NCI-H146 (cell line): ENCODE results near the gene ADSS1.

Experiments
- DNase-seq: peaks from one replicate; lab custom pipeline; 2025; lab: John Stamatoyannopoulos, UW

The ADSS1 gene

GRCh38 chr14:104751539-104752422 is 27.8 kb downstream of the ADSS1 start:
- no peak for DNase-seq

DNA sequence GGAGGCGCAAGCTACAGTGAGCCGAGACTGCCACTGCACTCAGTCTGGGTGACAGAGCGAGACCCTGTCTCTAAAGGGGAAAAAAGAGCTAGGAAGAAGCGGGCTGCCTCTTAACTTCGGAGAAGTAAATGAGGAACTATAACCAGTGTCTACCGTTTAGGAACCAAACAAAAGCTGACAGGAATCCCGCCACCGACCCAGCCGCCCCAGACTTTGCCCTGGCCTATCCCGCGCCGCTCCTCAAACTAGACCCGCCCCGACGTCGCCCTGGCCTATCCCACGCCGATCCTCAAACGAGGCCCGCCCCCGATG is 28.4 kb downstream of the ADSS1 start:
- no peak for DNase-seq

DNA sequence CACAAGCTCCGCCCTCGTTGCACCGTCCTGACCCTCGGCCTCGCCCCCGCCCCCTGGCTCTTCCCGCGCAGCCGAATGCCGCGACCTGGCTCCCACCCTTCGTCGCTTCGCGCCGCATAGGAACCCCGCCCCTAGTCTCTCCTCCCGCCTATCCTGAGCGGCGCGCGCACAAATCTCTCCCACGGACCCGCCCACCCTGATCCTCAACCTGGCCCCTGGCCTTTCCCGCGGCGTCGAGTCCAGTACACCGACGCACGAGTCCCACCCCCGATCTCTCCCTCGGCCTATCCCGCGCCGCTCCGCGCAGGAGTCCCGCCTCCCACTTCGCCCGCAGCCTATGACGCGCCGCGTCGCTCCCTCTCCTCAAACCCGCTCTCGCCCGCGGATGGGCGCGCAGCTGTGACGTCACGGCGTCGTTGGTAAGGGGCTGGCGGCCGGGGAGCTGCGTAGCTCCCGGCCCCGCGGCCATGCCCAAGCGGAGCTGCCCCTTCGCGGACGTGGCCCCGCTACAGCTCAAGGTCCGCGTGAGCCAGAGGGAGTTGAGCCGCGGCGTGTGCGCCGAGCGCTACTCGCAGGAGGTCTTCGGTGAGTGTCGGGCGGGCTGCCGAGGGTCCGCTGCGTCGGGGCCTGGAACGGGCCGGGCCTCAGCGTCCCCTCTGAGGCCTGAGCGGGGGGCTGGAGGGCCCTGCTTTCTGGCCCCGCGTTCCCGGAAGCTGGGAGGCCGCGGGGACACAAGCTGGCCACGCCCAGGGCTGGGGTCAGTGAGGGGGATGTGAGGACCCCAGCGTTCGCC is 28.9 kb downstream of the ADSS1 start, which contains the start of gene SIVA1:
Gene SIVA1 (plus strand): TSS at position 413 of the 793 bp plus-strand sequence. CDS start 55 bp downstream, at position 468.
- peak; percentile 100 for DNase-seq

- DNase-seq = peak; percentile 65
Observed at GRCh38 chr14:104753528-104754212, 29.6 kb downstream of the ADSS1 start.

GRCh38 chr14:104754213-104754851 is 30.3 kb downstream of the ADSS1 start:
- no peak for DNase-seq

- no peak for DNase-seq
Observed at GRCh38 chr14:104755621-104756020, 31.6 kb downstream of the ADSS1 start.

GRCh38 chr14:104756477-104757237 is 32.6 kb downstream of the ADSS1 start:
- DNase-seq = no peak

DNA sequence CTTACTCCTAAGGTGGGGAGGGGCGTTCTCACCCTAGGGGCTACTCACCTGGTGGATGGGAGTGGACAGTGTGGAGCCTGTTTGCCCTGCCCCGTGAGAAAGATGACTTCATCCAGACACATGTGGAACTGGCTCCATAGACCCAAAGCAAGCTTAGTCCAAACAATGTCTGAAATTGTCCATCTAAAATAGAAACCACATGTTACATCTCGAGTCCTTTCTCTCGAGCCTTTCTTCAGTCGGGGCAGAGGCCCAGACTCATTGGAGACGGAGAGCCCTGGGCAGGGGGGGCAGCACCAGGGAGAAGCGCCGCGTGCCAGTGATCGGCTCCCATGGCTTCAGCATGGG is 33.2 kb downstream of the ADSS1 start:
- no peak for DNase-seq

GRCh38 chr14:104757681-104758392 is 33.8 kb downstream of the ADSS1 start:
- DNase-seq = no peak

DNA sequence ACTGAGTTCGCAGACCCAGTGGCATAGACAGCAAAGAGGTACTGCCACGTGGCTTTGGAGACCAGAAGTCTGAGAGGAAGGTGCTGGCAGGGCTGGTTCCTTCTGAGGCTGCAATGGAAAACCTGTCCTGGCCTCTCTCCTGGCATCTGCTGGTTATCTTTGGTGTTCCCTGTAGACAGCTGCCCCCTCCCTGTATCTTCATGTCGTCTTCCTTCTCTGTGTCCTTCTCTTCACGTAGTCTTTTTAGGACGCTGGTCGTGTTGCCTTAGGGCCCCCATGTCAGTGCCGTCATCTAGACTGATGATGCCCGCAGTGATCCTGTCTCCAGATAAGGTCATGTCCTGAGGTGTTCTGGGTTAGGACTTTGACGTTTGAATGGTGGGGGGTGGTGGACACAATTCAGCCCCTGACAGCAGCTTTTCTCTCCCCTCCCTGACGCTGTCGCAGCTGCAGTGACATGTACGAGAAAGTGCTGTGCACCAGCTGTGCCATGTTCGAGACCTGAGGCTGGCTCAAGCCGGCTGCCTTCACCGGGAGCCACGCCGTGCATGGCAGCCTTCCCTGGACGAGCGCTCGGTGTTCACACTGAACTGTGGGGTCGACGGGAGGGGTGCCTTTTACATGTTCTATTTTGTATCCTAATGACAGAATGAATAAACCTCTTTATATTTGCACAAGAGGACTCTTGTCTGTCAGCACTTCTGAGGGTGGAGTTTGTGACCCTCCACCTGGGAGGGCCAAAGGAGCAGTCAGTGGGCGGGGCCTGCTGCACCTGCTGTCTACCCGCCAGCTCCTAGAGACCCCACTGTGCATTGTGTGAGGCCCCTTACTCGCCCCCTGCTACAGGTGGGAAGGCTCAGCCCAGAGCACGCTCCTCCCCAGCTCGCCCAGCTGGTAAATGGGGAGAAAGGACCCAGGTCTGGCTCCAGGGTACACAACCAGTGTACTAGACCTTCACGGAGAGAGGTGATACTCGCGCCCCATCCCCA is 35.2 kb downstream of the ADSS1 start:
- DNase-seq = peak; percentile 66

DNA sequence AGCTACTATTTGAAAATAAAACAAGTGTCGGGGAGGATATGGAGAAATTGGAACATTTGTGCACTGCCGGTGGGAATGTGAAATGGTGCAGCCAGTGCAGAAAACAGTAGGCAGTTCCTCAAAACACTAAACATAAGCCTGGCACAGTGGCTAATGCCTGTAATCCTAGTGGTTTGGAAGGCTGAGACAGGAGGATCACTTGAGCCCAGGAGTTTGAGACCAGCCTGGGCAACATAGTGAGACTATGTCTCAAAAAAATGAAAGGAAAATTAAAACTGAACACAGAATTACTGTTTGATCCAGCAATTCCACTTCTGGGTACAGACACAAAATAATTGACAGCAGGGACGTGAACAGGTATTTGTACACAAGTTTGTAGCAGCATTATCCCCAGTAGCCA is 41.5 kb downstream of the ADSS1 start:
- no peak for DNase-seq

DNA sequence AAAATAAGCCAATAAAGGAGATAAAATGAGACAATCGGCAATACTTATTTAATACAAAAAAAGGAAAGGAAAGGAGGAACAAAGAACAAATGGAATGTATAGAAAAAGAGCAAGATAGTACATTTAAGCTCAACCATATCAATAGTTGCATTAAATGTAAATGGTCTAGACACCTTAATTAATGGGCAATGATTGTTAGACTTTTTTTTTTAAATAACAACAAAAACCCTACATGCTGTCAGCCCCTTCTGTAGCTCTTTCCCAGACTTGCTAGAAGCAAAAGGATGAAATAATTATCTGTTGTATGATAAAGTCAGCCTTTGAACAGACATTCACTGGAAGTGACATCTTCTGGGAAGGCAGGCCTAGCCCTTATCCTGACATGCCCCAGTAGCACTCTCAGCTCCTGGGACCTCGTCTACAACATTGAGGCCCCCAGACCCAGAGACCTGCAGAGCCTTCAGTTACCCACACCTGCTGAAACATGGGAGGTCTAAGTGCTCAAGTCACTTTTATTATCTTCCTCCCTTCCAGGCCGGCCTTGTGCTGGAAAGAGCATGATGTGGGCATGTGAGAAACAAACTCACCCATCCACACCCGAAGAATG is 42.3 kb downstream of the ADSS1 start:
- DNase-seq = no peak

GRCh38 chr14:104766863-104767633 is 43.0 kb downstream of the ADSS1 start:
- DNase-seq = no peak

DNA sequence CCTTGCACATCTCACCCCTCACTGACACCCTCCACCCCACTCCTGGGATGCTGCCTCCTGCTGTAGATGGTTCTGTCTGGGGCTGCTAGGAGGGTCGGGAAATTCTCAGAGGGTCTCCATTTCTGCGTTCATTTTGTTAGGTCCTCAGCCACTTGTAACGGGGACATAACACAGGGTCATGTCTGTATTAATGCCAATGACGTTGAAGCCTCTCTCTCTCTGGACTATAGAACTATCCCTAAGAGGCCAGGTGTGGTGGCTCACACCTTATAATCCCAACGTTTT is 43.5 kb downstream of the ADSS1 start:
- no peak for DNase-seq

GRCh38 chr14:104768437-104769323 is 44.7 kb downstream of the ADSS1 start:
- DNase-seq = peak; percentile 82

GRCh38 chr14:104769324-104770071 is 45.5 kb downstream of the ADSS1 start:
- no peak for DNase-seq

GRCh38 chr14:104770072-104770579 is 46.1 kb downstream of the ADSS1 start:
- DNase-seq = no peak
